PC-9 (cell line): ENCODE measurements around the gene CCL25.

Experiments
- CTCF ChIP-seq: fragments of 200-600 bp; sonication (generic); conservative IDR thresholded peaks from 2 replicates; pipeline ENCODE4 v1.6.1; 2017; ENCODE audit warnings: mixed run types, antibody characterized with exemption, mild to moderate bottlenecking, moderate library complexity
- EZH2 ChIP-seq: fragments of 200-600 bp; sonication (generic); IDR thresholded peaks from 2 replicates; pipeline ENCODE4 v1.8.0; 2017; ENCODE audit warnings: antibody characterized with exemption, low read depth

- TF ChIP-seq CTCF (no peak), EZH2 (no peak)
These were observed 44.6 kb downstream of the CCL25 start for GRCh38 chr19:8097198-8097597.
